BLaER1 (cell line): ENCODE results near the gene ST8SIA1.

Source experiments
- H3K27ac ChIP-seq: shearing (Covaris generic); formaldehyde crosslinking; 2 replicates; pipeline ENCODE4 v1.8.1; 2022
- H3K27me3 ChIP-seq: shearing (Covaris generic); formaldehyde crosslinking; 2 replicates; pipeline ENCODE4 v1.8.1; 2022
- H3K36me3 ChIP-seq: shearing (Covaris generic); formaldehyde crosslinking; 2 replicates; pipeline ENCODE4 v1.8.1; 2022
- H3K4me1 ChIP-seq: shearing (Covaris generic); formaldehyde crosslinking; 2 replicates; pipeline ENCODE4 v1.8.1; 2022
- H3K4me2 ChIP-seq: shearing (Covaris generic); formaldehyde crosslinking; 2 replicates; pipeline ENCODE4 v1.8.1; 2022
- H3K4me3 ChIP-seq: shearing (Covaris generic); formaldehyde crosslinking; 2 replicates; pipeline ENCODE4 v1.8.1; 2022
- H3K9ac ChIP-seq: shearing (Covaris generic); formaldehyde crosslinking; 2 replicates; pipeline ENCODE4 v1.8.1; 2022
- H3K9me3 ChIP-seq: shearing (Covaris generic); formaldehyde crosslinking; 2 replicates; pipeline ENCODE4 v1.8.1; 2022
- H4K20me1 ChIP-seq: shearing (Covaris generic); formaldehyde crosslinking; 2 replicates; pipeline ENCODE4 v1.8.1; 2022
- Cebpa-rat ChIP-seq: shearing (Covaris generic); IDR thresholded peaks from 2 replicates; pipeline ENCODE4 v1.8.1; 2022

ST8SIA1 gene

GRCh38 chr12:22333186-22333712, 1.3 kb downstream of the ST8SIA1 start:
- Histone ChIP-seq H3K4me3 (no peak overlapping the region), H3K9ac (no peak overlapping the region), H3K4me1 (0 out of 2 replicates have a peak, but pooled peaks cover 5% of the 10 kb centered on the region), H3K36me3 (no peaks in the 10 kb centered on the region), H3K27me3 (peaks cover 43% of the 10 kb centered on the region), H3K27ac (no peak overlapping the region), H4K20me1 (no peaks in the 10 kb centered on the region), H3K4me2 (no peak overlapping the region), H3K9me3 (peaks cover 12% of the 10 kb centered on the region; the same call in 1 of the 2 replicates)
- TF ChIP-seq Cebpa-rat = no peak

GRCh38 chr12:22332202-22332601, 2.3 kb downstream of the ST8SIA1 start:
- Histone ChIP-seq H4K20me1 (no peaks in the 10 kb centered on the region), H3K9me3 (peaks cover 12% of the 10 kb centered on the region; the same call in 1 of the 2 replicates), H3K4me3 (no peak overlapping the region), H3K4me2 (no peak overlapping the region), H3K27me3 (peaks cover 43% of the 10 kb centered on the region), H3K4me1 (0 out of 2 replicates have a peak, but pooled peaks cover 5% of the 10 kb centered on the region), H3K9ac (no peak overlapping the region), H3K36me3 (no peaks in the 10 kb centered on the region), H3K27ac (no peak overlapping the region)
- no peak for TF ChIP-seq Cebpa-rat

GRCh38 chr12:22329621-22330020, 4.9 kb downstream of the ST8SIA1 start:
- Histone ChIP-seq H3K27me3 (peaks cover 29% of the 10 kb centered on the region), H3K4me1 (0 out of 2 replicates have a peak, but pooled peaks cover 5% of the 10 kb centered on the region), H3K4me3 (no peak overlapping the region), H3K4me2 (no peak overlapping the region), H3K9me3 (peaks cover 12% of the 10 kb centered on the region; the same call in 1 of the 2 replicates), H3K36me3 (no peaks in the 10 kb centered on the region), H3K9ac (no peak overlapping the region), H3K27ac (no peak overlapping the region), H4K20me1 (no peaks in the 10 kb centered on the region)
- no peak for TF ChIP-seq Cebpa-rat

GRCh38 chr12:22325218-22325617, 9.3 kb downstream of the ST8SIA1 start:
- no peak for TF ChIP-seq Cebpa-rat
- H3K4me2 ChIP-seq = no peak overlapping the region
- no peaks in the 10 kb centered on the region for H4K20me1 ChIP-seq
- no peak overlapping the region for H3K4me3 ChIP-seq
- no peak overlapping the region for H3K9ac ChIP-seq
- no peak overlapping the region for H3K27ac ChIP-seq
- no peaks in the 10 kb centered on the region for H3K27me3 ChIP-seq
- no peaks in the 10 kb centered on the region for H3K9me3 ChIP-seq
- H3K4me1 ChIP-seq = no peaks in the 10 kb centered on the region
- no peaks in the 10 kb centered on the region for H3K36me3 ChIP-seq

GRCh38 chr12:22322091-22322490, 12.4 kb downstream of the ST8SIA1 start:
- H3K36me3 ChIP-seq = no peaks in the 10 kb centered on the region
- H3K9ac ChIP-seq = no peak overlapping the region
- no peak overlapping the region for H3K4me3 ChIP-seq
- no peak for TF ChIP-seq Cebpa-rat
- no peaks in the 10 kb centered on the region for H3K27me3 ChIP-seq
- no peaks in the 10 kb centered on the region for H4K20me1 ChIP-seq
- no peaks in the 10 kb centered on the region for H3K9me3 ChIP-seq
- no peak overlapping the region for H3K4me2 ChIP-seq
- no peak overlapping the region for H3K27ac ChIP-seq
- H3K4me1 ChIP-seq = no peaks in the 10 kb centered on the region

GRCh38 chr12:22321638-22322037, 12.9 kb downstream of the ST8SIA1 start:
- Histone ChIP-seq H3K36me3 (no peaks in the 10 kb centered on the region), H3K4me3 (no peak overlapping the region), H3K27ac (no peak overlapping the region), H3K27me3 (no peaks in the 10 kb centered on the region), H4K20me1 (no peaks in the 10 kb centered on the region), H3K9me3 (no peaks in the 10 kb centered on the region), H3K4me2 (no peak overlapping the region), H3K9ac (no peak overlapping the region), H3K4me1 (no peaks in the 10 kb centered on the region)
- TF ChIP-seq Cebpa-rat = no peak

GRCh38 chr12:22321018-22321605, 13.4 kb downstream of the ST8SIA1 start:
- no peak for TF ChIP-seq Cebpa-rat
- no peaks in the 10 kb centered on the region for H3K9me3 ChIP-seq
- no peaks in the 10 kb centered on the region for H4K20me1 ChIP-seq
- no peaks in the 10 kb centered on the region for H3K36me3 ChIP-seq
- no peaks in the 10 kb centered on the region for H3K27me3 ChIP-seq
- H3K4me3 ChIP-seq = no peak overlapping the region
- no peaks in the 10 kb centered on the region for H3K4me1 ChIP-seq
- no peak overlapping the region for H3K4me2 ChIP-seq
- no peak overlapping the region for H3K27ac ChIP-seq
- no peak overlapping the region for H3K9ac ChIP-seq

- H4K20me1 ChIP-seq = no peaks in the 10 kb centered on the region
- no peaks in the 10 kb centered on the region for H3K9me3 ChIP-seq
- H3K36me3 ChIP-seq = no peaks in the 10 kb centered on the region
- H3K4me1 ChIP-seq = no peaks in the 10 kb centered on the region
- no peak overlapping the region for H3K4me2 ChIP-seq
- no peak for TF ChIP-seq Cebpa-rat
- no peaks in the 10 kb centered on the region for H3K27me3 ChIP-seq
- H3K27ac ChIP-seq = no peak overlapping the region
- H3K4me3 ChIP-seq = no peak overlapping the region
- no peak overlapping the region for H3K9ac ChIP-seq
Observed at GRCh38 chr12:22318108-22318737, 16.3 kb downstream of the ST8SIA1 start.

GRCh38 chr12:22313963-22314330, 20.6 kb downstream of the ST8SIA1 start:
- no peak overlapping the region for H3K4me2 ChIP-seq
- no peaks in the 10 kb centered on the region for H3K27me3 ChIP-seq
- no peaks in the 10 kb centered on the region for H4K20me1 ChIP-seq
- H3K27ac ChIP-seq = no peak overlapping the region
- H3K4me3 ChIP-seq = no peak overlapping the region
- H3K9ac ChIP-seq = no peak overlapping the region
- no peaks in the 10 kb centered on the region for H3K9me3 ChIP-seq
- H3K4me1 ChIP-seq = no peaks in the 10 kb centered on the region
- H3K36me3 ChIP-seq = no peaks in the 10 kb centered on the region
- no peak for TF ChIP-seq Cebpa-rat

GRCh38 chr12:22313286-22313962, 21.1 kb downstream of the ST8SIA1 start:
- Histone ChIP-seq H3K27ac (no peak overlapping the region), H3K4me1 (no peaks in the 10 kb centered on the region)
- TF ChIP-seq Cebpa-rat = no peak

More at GRCh38 chr12:22313286-22313962, 21.1 kb downstream of the ST8SIA1 start:
- Histone ChIP-seq H3K9me3 (no peaks in the 10 kb centered on the region), H3K4me3 (no peak overlapping the region), H3K9ac (no peak overlapping the region), H3K4me2 (no peak overlapping the region), H4K20me1 (no peaks in the 10 kb centered on the region), H3K27me3 (no peaks in the 10 kb centered on the region), H3K36me3 (no peaks in the 10 kb centered on the region)
